ENCODE data around the gene SHISA2. TPM values are rescaled to one million over a fixed set of nuclear protein-coding genes. Genes with fewer than 3 reads are reported as not detected.

SHISA2 gene
- total and polyA plus RNA-seq, 4 donors = 0.68 to 20.1 (median 8.8) TPM

GRCh38 chr13:26025196-26025595 is 26.6 kb downstream of the SHISA2 start:
- no peaks in the 10 kb centered on the region for H3K27me3 ChIP-seq (ENCODE audit: control insufficient read depth in 3 of 3, insufficient read depth in 3 of 3, low read length in 2 of 3)
- H3K4me3 ChIP-seq = no peak overlapping the region
- H3K27ac ChIP-seq (ENCODE audit: low read depth in 1 of 2, low read length in 1 of 2) = no peak overlapping the region
- no peak overlapping the region for H3K9ac ChIP-seq (ENCODE audit: insufficient read depth in 1 of 2, low read length in 2 of 2)
- no peak for ATAC-seq (ENCODE audit: insufficient read depth, low FRiP score)
- 81 to 82% methylated on average over 12 of the region's 12 CpGs for WGBS, 2 donors
- H3K9me3 ChIP-seq (ENCODE audit: control insufficient read depth in 4 of 4, insufficient read depth in 3 of 4, low read length in 3 of 4) = no peaks in the 10 kb centered on the region
- DNase-seq = peak in 1 of 3 donors; percentile 18
- peaks cover 0 to 5% (median 2%) of the 10 kb centered on the region in 4 donors for H3K36me3 ChIP-seq (ENCODE audit: control insufficient read depth in 4 of 4, insufficient read depth in 4 of 4, low read length in 4 of 4)
- TF ChIP-seq CTCF (IDR thresholded peaks at IDR 0.05; ENCODE audit: control extremely low read depth, extremely low read depth) = no peak
- peaks cover 4 to 39% (median 14%) of the 10 kb centered on the region in 5 donors for H3K4me1 ChIP-seq (ENCODE audit: control insufficient read depth in 5 of 5, insufficient read depth in 5 of 5, low read length in 5 of 5)

- Histone ChIP-seq H3K27ac (ENCODE audit: low read depth in 1 of 2, low read length in 1 of 2) (peak overlapping the region in 1 of 2 donors; percentile 42), H3K9me3 (ENCODE audit: control insufficient read depth in 4 of 4, insufficient read depth in 3 of 4, low read length in 3 of 4) (no peaks in the 10 kb centered on the region), H3K4me1 (ENCODE audit: control insufficient read depth in 5 of 5, insufficient read depth in 5 of 5, low read length in 5 of 5) (peaks cover 4 to 45% (median 20%) of the 10 kb centered on the region in 5 donors), H3K36me3 (ENCODE audit: control insufficient read depth in 4 of 4, insufficient read depth in 4 of 4, low read length in 4 of 4) (peaks cover 0 to 9% (median 4%) of the 10 kb centered on the region in 4 donors), H3K27me3 (ENCODE audit: control insufficient read depth in 3 of 3, insufficient read depth in 3 of 3, low read length in 2 of 3) (no peaks in the 10 kb centered on the region), H3K4me3 (no peak overlapping the region), H3K9ac (ENCODE audit: insufficient read depth in 1 of 2, low read length in 2 of 2) (no peak overlapping the region)
- WGBS, 2 donors = 55 to 67% methylated on average over 9 of the region's 9 CpGs
- ATAC-seq (ENCODE audit: insufficient read depth, low FRiP score) (no peak), DNase-seq (peak in 2 of 3 donors; percentile 49 to 64)
- TF ChIP-seq CTCF (IDR thresholded peaks at IDR 0.05; ENCODE audit: control extremely low read depth, extremely low read depth) = no peak
These were observed 27.3 kb downstream of the SHISA2 start for GRCh38 chr13:26024558-26024957.

- Histone ChIP-seq H3K4me3 (no peak overlapping the region), H3K9me3 (ENCODE audit: control insufficient read depth in 4 of 4, insufficient read depth in 3 of 4, low read length in 3 of 4) (no peaks in the 10 kb centered on the region), H3K27me3 (ENCODE audit: control insufficient read depth in 3 of 3, insufficient read depth in 3 of 3, low read length in 2 of 3) (no peaks in the 10 kb centered on the region), H3K27ac (ENCODE audit: low read depth in 1 of 2, low read length in 1 of 2) (no peak overlapping the region), H3K9ac (ENCODE audit: insufficient read depth in 1 of 2, low read length in 2 of 2) (peak overlapping the region in 1 of 2 donors; percentile 17), H3K4me1 (ENCODE audit: control insufficient read depth in 5 of 5, insufficient read depth in 5 of 5, low read length in 5 of 5) (peaks cover 6 to 60% (median 30%) of the 10 kb centered on the region in 5 donors), H3K36me3 (ENCODE audit: control insufficient read depth in 4 of 4, insufficient read depth in 4 of 4, low read length in 4 of 4) (peaks cover 0 to 9% (median 4%) of the 10 kb centered on the region in 4 donors)
- ATAC-seq (ENCODE audit: insufficient read depth, low FRiP score) (peak; percentile 77), DNase-seq (peak; percentile 73 to 83 (median 79))
- 64 to 78% methylated on average over 13 of the region's 13 CpGs for WGBS, 2 donors
- no peak for TF ChIP-seq CTCF (IDR thresholded peaks at IDR 0.05; ENCODE audit: control extremely low read depth, extremely low read depth)
These were observed 29.1 kb downstream of the SHISA2 start for GRCh38 chr13:26022538-26023292.
